ENCODE measurements around the gene CCNG2.
"Not testable (repeated sequence)": the region's sequence is repeated elsewhere in the genome, so short reads cannot be mapped to it uniquely, and the experiment has no call there.

Gene CCNG2, protein sequence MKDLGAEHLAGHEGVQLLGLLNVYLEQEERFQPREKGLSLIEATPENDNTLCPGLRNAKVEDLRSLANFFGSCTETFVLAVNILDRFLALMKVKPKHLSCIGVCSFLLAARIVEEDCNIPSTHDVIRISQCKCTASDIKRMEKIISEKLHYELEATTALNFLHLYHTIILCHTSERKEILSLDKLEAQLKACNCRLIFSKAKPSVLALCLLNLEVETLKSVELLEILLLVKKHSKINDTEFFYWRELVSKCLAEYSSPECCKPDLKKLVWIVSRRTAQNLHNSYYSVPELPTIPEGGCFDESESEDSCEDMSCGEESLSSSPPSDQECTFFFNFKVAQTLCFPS

DNA sequence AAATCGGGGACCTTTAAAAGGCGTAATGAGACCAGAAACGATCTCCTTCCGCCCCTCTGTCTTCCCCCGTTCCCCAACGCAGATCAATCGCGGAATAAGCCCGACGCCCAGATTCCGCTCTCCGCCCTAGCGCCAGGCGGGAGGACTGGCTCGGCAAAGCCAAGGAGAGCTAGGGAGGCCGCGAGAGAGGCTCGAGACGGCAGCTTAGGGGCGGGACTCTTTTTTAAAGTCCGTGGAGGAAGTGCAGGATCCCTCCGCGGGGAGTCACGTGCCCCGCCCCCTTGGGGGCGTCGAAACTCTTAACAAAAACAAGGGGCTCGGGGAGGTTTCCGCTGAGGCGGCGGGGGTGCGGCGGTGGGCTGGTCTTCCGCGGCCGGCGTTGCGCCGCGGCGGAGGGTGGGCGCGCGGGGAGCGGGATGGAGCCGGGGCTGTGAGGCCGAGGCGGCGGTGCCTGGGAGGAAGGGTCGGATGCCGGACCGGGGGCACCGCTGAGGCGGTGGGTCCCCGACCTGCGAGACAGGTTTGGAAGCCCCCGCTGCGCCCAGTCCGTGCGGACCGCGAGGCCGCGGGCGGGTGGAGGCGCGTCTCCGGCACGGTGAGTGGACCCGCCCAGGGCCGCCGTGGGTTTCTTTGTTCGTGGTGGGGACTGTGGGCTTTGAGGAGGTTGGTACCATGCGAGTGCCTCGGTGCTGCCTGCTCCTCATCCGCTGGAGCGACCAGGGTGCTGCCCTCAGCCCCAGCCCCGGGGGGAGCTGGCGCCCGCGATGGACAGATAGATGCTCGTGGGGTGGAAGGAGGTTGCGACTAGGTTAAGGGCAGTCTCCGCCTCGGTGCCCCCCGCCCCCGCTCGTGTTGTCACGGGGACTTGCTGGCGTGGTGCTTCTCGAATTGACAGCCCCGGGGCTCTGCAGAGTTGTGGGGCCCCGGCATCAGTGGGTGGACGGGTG, at the start of gene CCNG2:
CCNG2 (plus strand) TSS at position 296 of the 947 bp plus-strand sequence. CDS start 1,326 bp downstream, outside the sequence.
- no peak for DNase-seq (ENCODE audit: low read depth)

GRCh38 chr4:77110730-77111129, 46.3 kb upstream of the CCNG2 start:
- no peak for DNase-seq (ENCODE audit: low read depth)

- DNase-seq (ENCODE audit: low read depth), result no peak
Measured at GRCh38 chr4:77113069-77113468, 43.9 kb upstream of the CCNG2 start.

DNA sequence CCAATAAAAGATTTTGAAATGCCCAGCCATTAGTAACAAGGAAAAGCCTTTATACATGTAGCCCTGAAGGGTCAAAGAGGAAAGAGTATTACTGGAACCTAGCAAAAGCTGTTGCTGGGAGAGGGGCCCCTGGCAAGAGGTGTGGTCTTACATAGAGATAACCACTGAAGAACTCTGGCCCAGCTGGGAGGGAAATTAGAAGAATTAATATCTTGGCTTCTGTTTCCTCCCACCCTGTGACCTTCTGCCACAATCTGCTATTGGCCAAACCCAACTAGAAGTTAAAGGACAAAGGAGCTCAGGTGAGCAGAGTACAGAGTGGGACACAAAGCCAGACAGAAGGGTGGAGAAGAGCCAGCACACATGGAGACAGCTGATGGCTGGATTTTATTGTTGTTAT, 39.3 kb upstream of the CCNG2 start:
- no peak for DNase-seq (ENCODE audit: low read depth)

GRCh38 chr4:77120886-77121508, 36.0 kb upstream of the CCNG2 start:
- DNase-seq (ENCODE audit: low read depth), result no peak

GRCh38 chr4:77121736-77122240, 35.2 kb upstream of the CCNG2 start:
- no peak for DNase-seq (ENCODE audit: low read depth)

GRCh38 chr4:77122656-77123055, 34.4 kb upstream of the CCNG2 start:
- DNase-seq (ENCODE audit: low read depth), result no peak

DNA sequence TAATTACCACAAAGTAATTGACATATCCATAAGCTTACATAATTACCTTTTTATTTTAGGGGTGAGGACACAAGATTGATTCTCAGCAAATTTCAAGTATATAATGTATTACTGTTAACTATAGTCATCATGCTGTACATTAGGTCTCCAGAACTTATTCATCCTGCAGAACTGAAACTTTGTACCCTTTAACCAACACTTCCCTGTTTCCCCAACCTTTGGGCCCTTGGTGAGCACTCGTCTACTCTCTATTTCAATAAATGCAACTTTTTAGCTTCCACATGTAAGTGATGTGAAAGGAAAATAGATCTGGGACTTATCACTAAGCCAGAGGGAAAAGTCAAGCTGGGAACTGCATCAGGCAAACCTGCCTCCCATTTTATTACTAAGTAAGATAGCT, 33.6 kb upstream of the CCNG2 start:
- DNase-seq (ENCODE audit: low read depth), result no peak

- DNase-seq (ENCODE audit: low read depth), result no peak
Measured at GRCh38 chr4:77124576-77124975, 32.4 kb upstream of the CCNG2 start.

GRCh38 chr4:77125961-77126360, 31.0 kb upstream of the CCNG2 start:
- DNase-seq (ENCODE audit: low read depth), result no peak

DNA sequence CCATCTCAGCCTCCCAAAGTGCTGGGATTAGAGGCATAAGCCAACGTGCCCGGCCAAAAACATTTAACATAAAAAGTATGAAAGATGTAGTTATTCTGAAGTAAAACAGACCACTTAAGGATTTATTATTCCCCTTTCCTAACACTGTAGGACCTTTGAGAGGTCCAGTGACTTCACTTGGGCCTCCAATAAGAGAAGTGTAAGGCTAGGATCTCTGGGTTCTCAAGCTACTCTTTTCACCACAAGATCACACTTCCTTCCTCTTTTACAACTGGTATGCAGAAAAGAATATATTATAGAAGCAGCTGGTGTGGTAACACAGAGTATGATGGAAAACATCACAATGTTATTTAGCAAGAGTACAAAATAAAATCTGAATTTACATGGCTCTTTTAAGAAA, 30.2 kb upstream of the CCNG2 start:
- no peak for DNase-seq (ENCODE audit: low read depth)

GRCh38 chr4:77127215-77127614, 29.8 kb upstream of the CCNG2 start:
- DNase-seq (ENCODE audit: low read depth), result no peak

DNA sequence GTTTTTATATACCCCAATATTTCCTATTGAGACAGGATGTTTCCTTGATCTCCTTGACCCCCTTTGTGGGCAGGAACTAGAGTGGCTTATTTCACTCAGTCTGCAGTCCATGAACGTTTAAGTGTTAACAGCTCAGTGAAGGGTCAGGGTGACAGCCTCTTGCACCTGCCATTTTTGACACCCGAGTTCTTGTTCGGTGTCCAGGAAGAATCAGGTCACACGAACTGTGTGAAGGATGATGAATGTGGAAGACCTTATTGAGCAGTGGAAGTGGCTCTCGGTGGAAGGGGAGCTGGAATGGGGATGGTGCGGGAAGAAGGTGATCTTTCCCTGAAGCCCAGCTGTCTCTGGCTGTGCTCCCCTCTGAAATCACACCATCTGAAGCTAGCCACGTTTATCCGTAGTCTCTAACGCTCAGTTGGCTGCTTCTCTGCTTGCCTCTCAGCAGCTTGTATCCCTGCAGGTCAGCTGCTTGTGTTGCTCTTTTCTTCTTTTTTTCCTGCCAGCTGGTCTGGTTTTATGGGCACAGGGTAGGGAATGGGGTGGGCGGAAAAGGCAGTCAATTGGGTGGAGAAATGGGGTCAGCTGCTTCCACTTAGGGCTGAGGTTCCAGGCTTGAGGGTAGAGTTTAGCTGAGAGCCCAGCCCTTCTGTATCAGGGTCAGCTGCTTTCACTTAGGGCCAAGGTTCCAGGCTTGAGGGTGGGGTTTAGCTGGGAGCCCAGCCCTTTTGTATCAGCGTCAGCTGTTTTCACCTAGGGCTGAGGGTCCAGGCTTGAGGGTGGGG, 29.0 kb upstream of the CCNG2 start:
- no peak for DNase-seq (ENCODE audit: low read depth)

DNA sequence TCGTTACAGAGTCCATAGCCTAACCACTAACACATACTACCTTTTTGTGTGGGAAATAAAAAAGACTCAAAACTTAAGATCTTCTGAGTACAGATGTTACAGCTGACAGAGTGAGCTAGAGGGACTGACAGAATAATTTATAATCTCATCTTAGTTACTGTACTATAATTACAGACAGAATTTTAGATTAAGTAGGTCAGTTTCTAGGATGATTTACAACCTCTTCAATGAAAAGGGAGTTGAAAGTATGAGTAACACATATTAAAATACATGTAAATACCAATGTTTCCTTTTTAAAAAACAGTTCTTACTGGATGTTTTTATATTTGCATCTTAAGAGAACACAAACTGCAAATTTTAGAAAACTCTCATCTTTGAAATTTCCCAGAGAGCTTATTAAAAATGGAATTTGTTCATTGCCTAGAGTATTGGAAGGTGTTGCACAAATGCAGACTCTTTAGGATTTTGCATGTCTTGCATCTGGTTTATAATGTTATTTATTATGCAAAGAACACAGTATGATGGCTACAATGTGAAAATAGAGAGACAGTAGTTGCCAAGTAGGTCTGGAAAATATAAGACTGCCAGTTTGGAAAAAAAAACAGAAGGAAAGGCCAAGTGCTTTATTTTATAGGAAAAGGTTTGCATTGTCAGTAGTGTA, 24.2 kb upstream of the CCNG2 start:
- DNase-seq (ENCODE audit: low read depth), result no peak

DNA sequence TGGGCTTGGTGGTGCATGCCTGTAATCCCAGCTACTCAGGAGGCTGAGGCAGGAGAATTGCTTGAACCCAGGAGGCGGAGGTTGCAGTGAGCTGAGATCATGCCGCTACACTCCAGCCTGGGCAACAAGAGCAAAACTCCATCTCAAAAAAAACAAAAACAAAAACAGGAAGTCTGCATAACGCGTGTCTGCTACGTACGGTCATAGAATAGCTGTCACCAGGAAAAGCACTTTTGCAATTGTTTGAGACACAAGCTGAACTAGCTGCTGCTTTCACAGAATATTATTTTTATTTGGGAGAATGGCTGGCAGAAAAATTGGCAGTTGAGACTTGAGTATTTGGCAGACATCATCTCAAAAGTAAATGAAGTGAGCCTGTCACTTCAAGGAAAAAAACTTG, 19.6 kb upstream of the CCNG2 start:
- not testable (repeated sequence) for DNase-seq (ENCODE audit: low read depth)

DNA sequence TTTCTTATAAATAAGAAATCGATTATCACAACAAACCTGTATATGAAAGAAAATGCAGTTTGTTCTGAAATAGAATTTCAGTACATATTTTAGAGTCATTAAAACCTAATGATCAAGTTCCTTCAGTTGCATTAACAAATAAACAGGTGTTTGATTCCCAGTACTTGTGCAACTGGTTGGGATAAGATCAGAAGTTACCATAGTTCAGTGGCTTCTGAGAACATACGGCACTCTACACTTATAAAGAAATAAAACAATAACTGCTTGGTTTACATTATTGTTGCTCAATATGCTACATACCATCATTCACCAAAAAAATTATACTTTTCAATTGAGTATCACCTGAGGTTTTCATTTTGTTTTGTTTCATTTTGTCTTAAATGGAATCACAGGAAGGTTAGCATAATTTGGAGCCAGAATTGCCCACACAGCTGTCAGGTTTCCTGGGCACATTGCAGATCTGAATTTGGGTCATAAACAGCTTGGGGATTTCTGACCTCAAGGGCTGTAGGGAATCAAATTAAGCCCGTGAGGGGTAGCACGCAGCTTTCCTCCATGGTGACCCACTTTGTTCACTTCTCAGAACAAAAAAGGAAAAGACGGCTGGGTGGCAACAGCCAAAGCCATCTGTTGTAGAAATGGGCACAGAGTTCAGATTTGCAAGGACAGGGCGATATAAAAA, 14.9 kb upstream of the CCNG2 start:
- DNase-seq (ENCODE audit: low read depth), result no peak

GRCh38 chr4:77142646-77143028, 14.4 kb upstream of the CCNG2 start:
- no peak for DNase-seq (ENCODE audit: low read depth)

DNA sequence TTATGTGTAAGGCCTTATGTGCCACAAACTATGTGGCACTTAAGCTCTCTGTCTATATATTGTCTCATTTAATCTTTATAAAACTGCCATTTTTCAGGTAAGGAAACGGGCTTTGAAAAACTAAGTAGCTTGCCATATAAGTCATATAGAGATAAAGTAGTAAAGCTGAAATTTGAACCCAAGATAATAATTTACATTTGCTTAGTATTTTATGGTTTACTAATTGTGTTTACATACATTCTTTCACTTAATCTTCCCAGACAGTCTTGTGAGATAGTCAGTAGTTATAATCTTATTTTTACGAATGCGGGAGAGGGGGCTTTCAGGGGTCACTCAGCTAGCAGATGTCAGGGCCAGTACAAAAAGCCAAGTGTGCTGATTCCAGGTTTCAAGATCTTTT, 13.9 kb upstream of the CCNG2 start:
- no peak for DNase-seq (ENCODE audit: low read depth)

GRCh38 chr4:77145842-77146185, 11.2 kb upstream of the CCNG2 start:
- DNase-seq (ENCODE audit: low read depth), result no peak

DNA sequence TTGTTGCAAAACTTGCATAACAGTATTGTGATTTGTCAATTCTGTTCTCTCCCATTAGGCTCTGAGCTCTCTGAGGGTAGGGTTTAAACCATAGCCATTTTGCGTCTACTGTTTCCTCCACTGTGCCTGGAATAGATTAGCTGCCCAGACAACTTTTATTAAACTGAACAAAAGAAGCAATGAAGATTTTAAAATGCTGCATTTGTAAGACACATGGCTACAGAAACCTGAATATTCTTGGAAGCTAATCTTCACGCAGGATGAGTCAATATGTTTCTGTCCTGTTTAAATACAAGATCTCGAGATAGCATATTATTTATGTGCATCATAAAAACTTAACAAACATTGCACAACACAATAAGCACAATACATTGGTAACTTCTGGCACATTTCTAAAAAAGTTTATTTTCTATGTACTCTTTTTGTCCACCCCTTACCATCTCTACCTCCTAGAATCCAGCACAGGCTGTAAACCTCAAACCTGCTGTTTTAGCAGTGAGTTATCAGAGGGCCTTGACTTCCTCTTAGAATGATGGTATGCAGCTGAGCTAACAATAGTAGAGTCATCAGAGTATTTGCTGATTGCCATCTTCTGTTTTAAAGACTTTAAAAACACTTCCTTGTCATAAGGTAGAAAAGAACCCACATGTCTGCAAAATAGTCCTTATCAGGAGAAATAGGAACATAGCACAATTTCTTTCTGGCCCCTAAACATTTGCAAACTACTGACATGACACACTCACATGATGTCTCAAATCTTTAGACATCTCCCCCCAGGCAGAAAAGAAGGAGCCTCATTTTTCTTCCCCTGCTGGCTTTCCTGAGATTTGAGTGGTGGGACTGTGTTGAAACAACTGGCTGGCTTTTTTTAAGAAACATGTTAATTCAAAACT, 10.6 kb upstream of the CCNG2 start:
- DNase-seq (ENCODE audit: low read depth), result no peak

All from fibroblast of the conjunctiva (primary cell).